SK-N-DZ (cell line): ENCODE results near the gene KLHL22.
"Not testable (repeated sequence)": the region's sequence is repeated elsewhere in the genome, so short reads cannot be mapped to it uniquely, and the experiment has no call there.

Source experiments
- DNase-seq: peaks from one replicate; pipeline ENCODE4 v3.0.0-alpha.2; 2015; ENCODE audit warnings: low spot score
- small RNA-seq, 2 experiments: library from RNA; depleted of rRNA; stranded (forward); fragments of <200 nt; gene quantifications; one replicate each; pipeline ENCODE3, GENCODE V24; 2014

KLHL22 gene

GRCh38 chr22:20400606-20401375 is 94.8 kb downstream of the KLHL22 start:
- DNase-seq, result no peak

- no peak for DNase-seq
Measured at GRCh38 chr22:20399866-20400605, 95.6 kb downstream of the KLHL22 start.

GRCh38 chr22:20398420-20398819 is 97.2 kb downstream of the KLHL22 start:
- DNase-seq, result no peak

GRCh38 chr22:20397498-20397897 is 98.1 kb downstream of the KLHL22 start:
- no peak for DNase-seq

GRCh38 chr22:20396639-20397038 is 99.0 kb downstream of the KLHL22 start:
- no peak for DNase-seq

- no peak for DNase-seq
Measured at GRCh38 chr22:20395907-20396287, 99.7 kb downstream of the KLHL22 start.

- no peak for DNase-seq
Measured at GRCh38 chr22:20395181-20395906, 100.3 kb downstream of the KLHL22 start.

GRCh38 chr22:20393705-20394476 is 101.7 kb downstream of the KLHL22 start, which contains the start of gene ZNF74:
ZNF74 (plus strand) TSS chr22:20394151; CDS start chr22:20394629, 478 bp downstream.
- DNase-seq, result peak; percentile 96

GRCh38 chr22:20392983-20393704 is 102.5 kb downstream of the KLHL22 start:
- no peak for DNase-seq

GRCh38 chr22:20392365-20392881 is 103.2 kb downstream of the KLHL22 start:
- DNase-seq, result not testable (repeated sequence)

Small RNA genes lying within 50 kb of the gene (small RNA-seq; reads per million reads assigned to genes)
- gene RF00019 (0 reads per million in 2 experiments), gene RN7SL812P (0 reads per million in 2 experiments), gene RNU6-225P (0 reads per million in 2 experiments), gene RNY1P9 (0 to 0.22 reads per million in 2 experiments)
